Measurements from ENCODE around the gene PRIM1. TPM values are rescaled to one million over a fixed set of nuclear protein-coding genes. Genes with fewer than 3 reads are reported as not detected.
"Not testable (repeated sequence)": the region's sequence is repeated elsewhere in the genome, so short reads cannot be mapped to it uniquely, and the experiment has no call there.

Gene PRIM1
- total RNA-seq (2014; rRNA removed; shearing (Covaris generic)) = 33.6 and 36.5 TPM in 2 replicates
- polyA plus RNA-seq (2015; cell fraction: cytosol; rRNA removed) = 33.7 and 38.2 TPM in 2 replicates
- polyA plus RNA-seq (2015; cell fraction: nucleus; rRNA removed) = 36.3 and 40.1 TPM in 2 replicates

DNA sequence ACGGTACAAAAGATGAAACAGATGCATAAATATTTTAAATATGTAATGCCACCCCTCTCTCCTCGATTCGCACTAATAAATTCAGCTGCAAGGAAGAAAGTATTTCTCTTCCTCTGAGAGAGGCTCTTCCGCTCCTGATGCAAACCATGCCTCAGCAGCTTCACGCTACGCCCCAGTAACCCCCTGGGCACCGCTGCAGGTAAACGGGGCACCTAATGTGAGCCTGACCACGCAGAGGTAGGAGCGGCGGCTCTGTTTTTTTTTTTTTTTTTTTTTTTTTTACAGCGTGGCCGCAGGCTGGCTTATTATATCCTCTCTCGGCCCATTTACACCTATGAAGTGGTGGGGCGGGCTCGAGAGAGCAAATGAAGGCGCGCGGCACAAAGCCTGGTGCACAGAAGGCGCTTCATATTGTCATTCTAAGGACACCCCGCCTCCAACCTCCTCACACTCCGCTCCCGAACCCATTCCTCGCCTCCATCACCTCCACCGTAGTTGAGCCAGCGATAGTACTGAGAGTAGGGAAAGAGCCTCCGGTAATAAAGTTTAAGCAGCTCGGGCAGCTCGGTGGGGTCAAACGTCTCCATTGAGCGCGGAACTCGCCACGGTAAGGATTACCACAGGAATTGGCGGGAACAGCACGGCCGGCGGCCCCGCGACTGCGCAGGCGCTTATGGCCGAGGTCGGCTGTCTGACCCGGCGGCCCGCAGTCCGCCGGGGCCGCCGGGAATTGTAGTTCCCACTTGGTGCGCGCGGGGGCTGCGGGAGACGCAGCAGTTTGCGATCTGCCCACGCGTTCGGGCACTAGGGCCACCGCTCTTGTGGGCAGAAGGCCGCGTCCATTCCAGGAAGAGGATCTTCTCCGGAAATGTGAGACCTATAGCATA lies at the start of gene PRIM1:
Gene PRIM1, minus strand, starts transcription at position 612 of the 887 bp plus-strand sequence. Its CDS starts 25 bp downstream, at position 587.
- peak; percentile 84 for DNase-seq (ENCODE audit: low read depth, low spot score)
- in situ Hi-C loops (cut with HindIII; ENCODE audit: low pct_unique_long_range_greater_than_20kb, low sequenced_read_pairs) = loop anchor here (25.0 kb wide), 1 partner anchor 235 kb away; a partner anchor contains a TSS

DNA sequence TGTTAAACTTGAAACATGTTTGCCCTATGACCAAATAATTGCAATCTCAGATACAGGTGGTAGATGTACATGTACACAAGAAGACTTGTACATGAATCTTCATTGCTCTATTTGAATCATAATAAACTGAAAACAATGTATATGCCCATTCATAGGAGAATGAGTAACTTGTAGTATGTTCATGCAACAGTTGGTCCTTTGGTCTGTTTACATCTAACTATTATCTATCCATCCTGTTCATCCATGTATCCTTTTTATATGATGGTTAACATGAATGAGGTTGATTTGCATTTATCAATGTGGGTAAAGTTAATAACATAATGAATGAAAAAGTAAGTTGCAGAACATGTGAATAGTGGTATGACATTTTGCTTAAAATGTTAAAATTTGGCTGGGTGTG lies 48.1 kb upstream of the PRIM1 start:
- no peak for DNase-seq (ENCODE audit: low read depth, low spot score)
- in situ Hi-C loops (cut with HindIII; ENCODE audit: low pct_unique_long_range_greater_than_20kb, low sequenced_read_pairs) = no loop called here

DNA sequence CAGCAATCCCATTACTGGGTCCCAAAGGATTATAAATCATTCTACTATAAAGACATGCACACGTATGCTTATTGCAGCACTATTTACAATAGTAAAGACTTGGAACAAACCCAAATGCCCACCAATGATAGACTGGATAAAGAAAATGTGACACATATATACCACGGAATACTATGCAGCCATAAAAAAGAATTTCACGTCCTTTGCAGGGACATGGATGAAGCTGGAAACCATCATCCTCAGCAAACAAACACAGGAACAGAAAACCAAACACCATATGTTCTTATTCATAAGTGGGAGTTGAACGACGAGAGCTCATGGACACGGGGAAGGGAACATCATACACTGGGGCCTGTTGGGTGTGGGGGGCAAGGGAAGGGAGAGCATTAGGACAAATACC lies 47.2 kb upstream of the PRIM1 start:
- DNase-seq (ENCODE audit: low read depth, low spot score); in situ Hi-C loops (cut with HindIII; ENCODE audit: low pct_unique_long_range_greater_than_20kb, low sequenced_read_pairs): not testable (repeated sequence)

DNA sequence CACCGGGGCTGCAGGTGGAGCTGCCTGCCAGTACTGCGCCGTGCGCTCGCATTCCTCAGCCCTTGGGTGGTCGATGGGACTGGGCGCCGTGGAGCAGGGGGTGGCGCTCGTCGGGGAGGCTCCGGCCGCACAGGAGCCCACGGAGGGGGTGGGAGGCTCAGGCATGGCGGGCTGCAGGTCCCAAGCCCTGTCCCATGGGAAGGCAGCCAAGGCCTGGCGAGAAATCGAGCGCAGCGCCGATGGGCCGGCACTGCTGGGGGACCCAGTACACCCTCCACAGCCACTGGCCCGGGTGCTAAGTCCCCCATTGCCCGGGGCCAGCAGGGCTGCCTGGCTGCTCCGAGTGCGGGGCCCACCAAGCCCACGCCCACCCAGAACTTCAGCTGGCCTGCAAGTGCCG lies 43.7 kb upstream of the PRIM1 start:
- DNase-seq (ENCODE audit: low read depth, low spot score); in situ Hi-C loops (cut with HindIII; ENCODE audit: low pct_unique_long_range_greater_than_20kb, low sequenced_read_pairs): not testable (repeated sequence)

DNA sequence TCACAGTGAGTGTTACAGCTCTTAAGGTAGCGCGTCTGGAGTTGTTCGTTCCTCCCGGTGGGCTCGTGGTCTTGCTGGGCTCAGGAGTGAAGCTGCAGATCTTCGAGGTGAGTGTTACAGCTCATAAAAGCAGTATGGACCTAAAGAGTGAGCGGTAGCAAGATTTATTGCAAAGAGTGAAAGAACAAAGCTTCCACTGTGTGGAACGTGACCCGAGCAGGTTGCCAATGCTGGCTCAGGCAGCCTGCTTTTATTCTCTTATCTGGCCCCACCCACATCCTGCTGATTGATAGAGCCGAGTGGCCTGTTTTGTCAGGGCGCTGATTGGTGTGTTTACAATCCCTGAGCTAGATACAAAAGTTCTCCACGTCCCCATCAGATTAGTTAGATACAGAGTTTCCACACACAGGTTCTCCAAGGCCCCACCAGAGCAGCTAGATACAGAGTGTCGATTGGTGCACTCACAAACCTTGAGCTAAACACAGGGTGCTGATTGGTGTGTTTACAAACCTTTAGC lies 43.0 kb upstream of the PRIM1 start:
- DNase-seq (ENCODE audit: low read depth, low spot score); in situ Hi-C loops (cut with HindIII; ENCODE audit: low pct_unique_long_range_greater_than_20kb, low sequenced_read_pairs): not testable (repeated sequence)

DNA sequence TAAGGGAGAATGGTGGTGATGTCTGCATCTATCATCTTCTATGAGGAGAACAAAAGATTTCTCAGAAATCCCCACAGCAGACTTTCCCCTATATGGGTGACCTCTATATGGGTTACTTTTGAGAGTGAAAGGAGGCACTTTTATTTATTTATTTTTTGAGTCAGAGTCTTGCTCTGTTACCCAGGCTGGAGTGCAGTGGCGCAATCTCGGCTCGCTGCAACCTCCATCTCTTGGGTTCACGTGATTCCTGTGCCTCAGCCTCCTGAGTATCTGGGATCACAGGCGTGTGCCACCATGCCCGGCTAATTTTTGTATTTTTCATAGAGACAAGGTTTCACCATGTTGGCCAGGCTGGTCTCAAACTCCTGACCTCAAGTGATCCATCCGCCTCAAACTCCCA lies 41.0 kb upstream of the PRIM1 start:
- in situ Hi-C loops (cut with HindIII; ENCODE audit: low pct_unique_long_range_greater_than_20kb, low sequenced_read_pairs); DNase-seq (ENCODE audit: low read depth, low spot score): not testable (repeated sequence)

DNA sequence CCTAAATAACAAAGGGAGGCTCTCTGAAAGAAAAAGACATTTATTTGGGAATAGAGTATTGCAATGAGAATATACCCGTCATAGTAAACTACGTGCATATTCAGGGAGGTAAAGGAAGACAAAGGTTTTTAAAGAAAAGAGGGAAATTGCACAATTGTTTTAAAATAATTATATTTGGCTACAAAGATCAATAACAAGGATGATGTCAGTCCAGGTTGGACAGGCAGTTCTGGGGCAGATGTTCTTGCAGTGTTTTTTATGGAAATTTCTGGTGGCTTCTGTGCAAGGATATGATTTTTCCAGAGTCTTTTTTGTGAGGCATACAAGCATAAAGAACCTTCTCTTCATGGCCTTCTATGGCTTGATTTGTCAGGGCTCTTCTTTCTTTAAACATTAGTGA lies 40.6 kb upstream of the PRIM1 start:
- in situ Hi-C loops (cut with HindIII; ENCODE audit: low pct_unique_long_range_greater_than_20kb, low sequenced_read_pairs) = no loop called here
- no peak for DNase-seq (ENCODE audit: low read depth, low spot score)

DNA sequence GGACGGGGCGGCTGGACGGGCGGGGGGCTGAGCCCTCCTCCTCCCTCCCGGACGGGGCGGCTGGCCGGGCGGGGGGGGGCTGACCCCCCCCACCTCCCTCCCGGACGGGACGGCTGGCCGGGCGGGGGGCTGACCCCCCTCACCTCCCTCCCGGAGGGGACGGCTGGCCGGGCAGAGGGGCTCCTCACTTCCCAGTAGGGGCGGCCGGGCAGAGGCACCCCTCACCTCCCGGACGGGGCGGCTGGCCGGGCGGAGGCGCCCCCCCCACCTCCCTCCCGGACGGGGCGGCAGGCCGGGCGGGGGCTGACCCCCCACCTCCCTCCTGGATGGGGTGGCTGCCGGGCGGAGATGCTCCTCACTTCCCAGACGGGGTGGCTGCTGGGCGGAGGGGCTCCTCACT lies 37.3 kb upstream of the PRIM1 start:
- DNase-seq (ENCODE audit: low read depth, low spot score); in situ Hi-C loops (cut with HindIII; ENCODE audit: low pct_unique_long_range_greater_than_20kb, low sequenced_read_pairs): not testable (repeated sequence)

DNA sequence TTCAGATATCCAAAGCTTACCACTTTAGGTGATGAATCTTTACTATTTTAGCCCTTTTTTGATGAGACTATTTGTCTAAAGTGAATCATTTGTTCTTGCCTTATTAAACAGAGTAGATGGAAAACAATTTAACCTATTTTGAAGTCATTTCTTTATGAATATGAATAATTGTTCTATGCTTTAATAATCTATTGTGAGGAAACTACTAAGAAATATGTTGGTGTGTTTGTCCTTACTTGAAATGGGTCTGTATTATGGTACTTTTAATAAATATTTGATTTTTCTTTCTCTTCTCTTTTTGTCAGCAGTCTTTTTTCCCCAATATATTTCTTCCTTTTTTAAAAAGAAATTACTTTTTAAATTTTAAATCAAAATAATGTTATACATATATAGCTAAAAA lies 35.4 kb upstream of the PRIM1 start:
- in situ Hi-C loops (cut with HindIII; ENCODE audit: low pct_unique_long_range_greater_than_20kb, low sequenced_read_pairs) = no loop called here
- DNase-seq (ENCODE audit: low read depth, low spot score) = no peak

DNA sequence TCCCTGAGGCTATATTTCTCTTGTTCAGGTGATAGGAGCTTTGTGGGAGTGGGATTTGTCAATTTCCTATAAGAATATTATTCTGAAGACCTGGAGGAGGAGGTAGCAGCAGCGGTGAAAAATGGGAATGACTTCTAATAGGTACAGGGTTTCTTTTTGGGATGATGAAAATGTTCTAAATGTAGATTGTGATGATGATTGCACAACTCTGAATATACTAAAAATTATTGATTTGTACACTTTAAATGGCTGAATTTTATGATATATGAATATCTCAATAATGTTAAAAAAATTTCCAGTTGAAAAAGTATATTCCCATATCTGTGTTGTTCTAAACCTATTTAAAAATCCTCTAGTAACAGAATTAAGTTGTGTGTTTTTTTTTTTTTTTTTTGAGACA lies 33.8 kb upstream of the PRIM1 start:
- no peak for DNase-seq (ENCODE audit: low read depth, low spot score)
- in situ Hi-C loops (cut with HindIII; ENCODE audit: low pct_unique_long_range_greater_than_20kb, low sequenced_read_pairs) = no loop called here

DNA sequence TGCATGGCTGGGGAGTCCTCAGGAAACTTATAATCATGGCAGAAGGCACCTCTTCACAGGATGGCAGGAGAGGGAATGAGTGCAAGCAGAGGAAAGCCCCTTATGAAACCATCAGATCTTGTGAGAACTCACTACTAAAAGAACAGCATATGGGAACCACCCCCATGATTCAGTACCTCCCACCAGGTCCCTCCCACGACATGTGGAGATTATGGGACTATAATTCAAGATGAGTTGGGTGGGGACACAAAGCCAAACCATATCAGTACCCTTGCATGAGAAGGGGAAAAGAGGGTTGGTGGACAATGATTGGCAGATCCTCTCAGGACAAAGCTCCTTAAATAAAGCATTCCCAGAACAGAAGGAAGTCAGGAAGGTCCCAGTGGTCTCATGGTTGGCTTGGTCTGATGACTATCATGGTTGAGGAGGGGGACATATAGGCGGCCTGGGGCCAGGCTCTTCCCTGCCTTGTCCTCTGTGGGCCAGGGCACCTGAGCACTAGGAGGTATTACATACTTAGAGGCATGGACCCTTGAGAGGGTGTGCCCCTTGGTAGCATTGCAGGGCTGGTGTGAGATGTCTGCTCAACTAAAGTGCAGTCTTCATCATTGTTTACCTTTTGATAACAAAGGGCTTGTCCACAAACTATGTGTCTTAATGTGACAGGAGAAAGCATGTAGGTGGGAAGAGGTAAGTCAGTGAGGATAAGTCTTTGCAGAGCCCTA lies 33.2 kb upstream of the PRIM1 start:
- DNase-seq (ENCODE audit: low read depth, low spot score) = no peak
- in situ Hi-C loops (cut with HindIII; ENCODE audit: low pct_unique_long_range_greater_than_20kb, low sequenced_read_pairs) = no loop called here

DNA sequence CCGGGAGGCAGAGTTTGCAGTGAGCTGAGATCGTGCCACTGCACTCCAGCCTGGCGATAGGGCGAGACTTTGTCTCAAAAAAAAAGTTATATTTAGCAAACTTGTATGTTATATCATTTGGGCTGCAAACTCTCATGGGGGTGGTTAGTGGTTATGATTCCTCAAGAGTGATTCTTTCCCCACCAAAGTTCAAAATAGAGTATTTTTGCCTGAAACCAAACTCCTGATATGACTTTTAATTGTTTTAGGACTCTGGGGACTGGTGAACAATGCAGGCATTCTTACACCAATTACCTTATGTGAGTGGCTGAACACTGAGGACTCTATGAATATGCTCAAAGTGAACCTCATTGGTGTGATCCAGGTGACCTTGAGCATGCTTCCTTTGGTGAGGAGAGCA lies 29.6 kb upstream of the PRIM1 start:
- in situ Hi-C loops (cut with HindIII; ENCODE audit: low pct_unique_long_range_greater_than_20kb, low sequenced_read_pairs) = no loop called here
- DNase-seq (ENCODE audit: low read depth, low spot score) = peak; percentile 80

DNA sequence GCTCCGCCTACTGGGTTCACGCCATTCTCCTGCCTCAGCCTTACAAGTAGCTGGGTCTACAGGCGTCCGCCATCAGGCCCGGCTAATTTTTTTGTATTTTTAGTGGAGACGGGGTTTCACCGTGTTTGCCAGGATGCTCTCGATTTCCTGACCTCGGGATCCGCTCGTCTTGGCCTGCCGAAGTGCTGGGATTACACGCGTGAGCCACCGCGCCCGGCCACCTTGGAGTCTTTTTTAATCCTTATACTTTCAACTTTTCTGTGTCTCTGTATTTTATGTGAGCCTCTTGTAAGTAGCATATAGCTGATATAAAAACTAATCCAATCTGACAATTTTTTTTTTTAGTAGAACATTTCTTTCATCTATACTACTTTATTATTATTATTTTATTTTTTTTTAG lies 26.6 kb upstream of the PRIM1 start:
- no peak for DNase-seq (ENCODE audit: low read depth, low spot score)
- in situ Hi-C loops (cut with HindIII; ENCODE audit: low pct_unique_long_range_greater_than_20kb, low sequenced_read_pairs) = no loop called here

DNA sequence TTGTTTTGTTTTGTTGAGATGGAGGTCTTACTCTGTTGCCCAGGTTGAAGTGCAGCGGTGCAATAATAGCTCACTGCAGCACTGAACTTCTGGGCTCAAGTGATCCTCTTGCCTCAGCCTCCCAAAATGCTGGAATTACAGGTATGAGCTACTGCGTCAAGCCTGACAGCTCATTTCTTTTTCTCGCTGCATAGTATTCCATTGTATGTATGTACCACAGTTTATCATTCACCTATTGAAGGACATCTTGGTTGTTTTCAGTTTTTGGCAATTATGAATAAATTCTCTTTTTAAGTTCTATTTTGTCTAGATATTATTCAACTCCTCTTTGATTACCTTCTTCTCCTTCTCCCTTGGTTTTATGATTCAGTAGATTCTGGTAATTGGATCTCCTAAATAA lies 24.5 kb upstream of the PRIM1 start:
- DNase-seq (ENCODE audit: low read depth, low spot score) = no peak
- in situ Hi-C loops (cut with HindIII; ENCODE audit: low pct_unique_long_range_greater_than_20kb, low sequenced_read_pairs) = no loop called here

DNA sequence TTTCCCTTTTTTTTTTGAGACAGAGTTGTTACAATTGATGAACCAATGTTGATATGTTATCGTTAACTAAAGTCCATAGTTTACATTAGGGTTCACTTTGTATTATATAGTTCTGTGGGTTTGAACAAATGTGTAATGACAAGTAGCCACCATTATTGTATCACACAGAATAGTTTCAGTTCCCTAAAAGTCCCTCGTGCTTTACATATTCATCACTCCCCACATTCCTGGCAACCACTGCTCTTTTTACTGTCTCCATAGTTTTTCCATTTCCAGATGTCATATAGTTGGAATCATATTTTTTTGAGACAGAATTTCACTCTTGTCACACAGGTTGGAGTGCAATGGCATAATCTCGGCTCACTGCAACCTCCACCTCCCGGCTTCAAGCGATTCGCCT lies 23.5 kb upstream of the PRIM1 start:
- DNase-seq (ENCODE audit: low read depth, low spot score) = no peak
- in situ Hi-C loops (cut with HindIII; ENCODE audit: low pct_unique_long_range_greater_than_20kb, low sequenced_read_pairs) = no loop called here

DNA sequence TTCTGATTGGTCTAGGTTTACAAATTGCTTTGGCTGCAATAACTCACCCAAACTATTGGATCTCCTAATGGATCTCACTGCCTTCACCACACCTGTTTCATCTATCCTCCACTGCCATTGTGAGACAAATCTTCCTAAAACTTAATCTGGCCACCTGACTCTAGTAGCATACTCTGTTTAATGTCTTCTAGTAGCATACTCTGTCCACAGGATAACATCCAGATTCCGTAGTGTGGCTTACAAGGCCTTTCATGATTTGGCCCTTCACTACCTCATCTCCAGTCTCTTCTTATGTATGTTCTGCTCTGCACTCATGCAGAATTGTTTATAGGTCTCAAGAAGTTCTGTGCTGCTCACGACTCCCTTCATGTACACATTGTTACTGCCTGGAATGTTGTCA lies 21.0 kb upstream of the PRIM1 start:
- no peak for DNase-seq (ENCODE audit: low read depth, low spot score)
- in situ Hi-C loops (cut with HindIII; ENCODE audit: low pct_unique_long_range_greater_than_20kb, low sequenced_read_pairs) = loop anchor here (25.0 kb wide), 1 partner anchor 214 kb away; a partner anchor contains a TSS

DNA sequence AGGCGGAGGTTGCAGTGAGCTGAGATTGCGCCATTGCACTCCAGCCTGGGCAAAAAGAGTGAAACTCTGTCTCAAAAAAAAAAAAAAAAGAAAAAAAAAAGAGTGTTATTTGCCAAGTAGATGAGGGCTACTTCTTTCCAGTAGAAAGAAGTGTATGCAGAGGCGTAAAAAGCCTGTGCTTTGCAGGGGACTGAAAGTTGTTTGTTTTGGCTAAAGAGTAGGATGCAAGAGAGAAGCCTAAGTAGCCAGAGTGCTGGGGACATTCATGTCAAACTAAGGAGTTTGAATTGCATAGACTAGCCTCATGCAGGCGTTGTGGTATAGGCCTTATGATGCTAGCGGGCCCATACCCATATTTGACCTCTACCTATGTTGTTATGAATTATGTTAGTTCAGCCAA lies 20.5 kb upstream of the PRIM1 start:
- in situ Hi-C loops (cut with HindIII; ENCODE audit: low pct_unique_long_range_greater_than_20kb, low sequenced_read_pairs) = loop anchor here (25.0 kb wide), 1 partner anchor 215 kb away; a partner anchor contains a TSS
- DNase-seq (ENCODE audit: low read depth, low spot score) = no peak

DNA sequence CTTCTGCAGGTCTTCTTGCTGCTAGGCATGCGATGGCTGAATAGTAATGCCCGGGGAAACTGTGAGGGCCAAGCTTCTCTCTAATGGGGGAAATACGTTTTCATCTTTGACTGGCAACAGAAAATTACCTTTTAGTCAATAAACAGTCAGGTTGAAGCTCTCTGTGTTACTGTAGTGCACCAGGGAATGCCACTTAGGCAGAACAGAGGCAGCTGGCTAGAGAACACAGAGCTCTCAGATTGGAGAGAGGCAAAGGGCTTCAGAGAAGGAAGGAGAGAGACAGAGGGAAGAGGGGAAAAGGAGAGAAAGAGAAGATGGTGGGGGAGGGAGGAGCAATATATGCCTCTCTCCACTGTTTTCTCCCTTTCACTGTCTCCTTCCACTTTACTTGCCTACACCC lies 17.7 kb upstream of the PRIM1 start:
- in situ Hi-C loops (cut with HindIII; ENCODE audit: low pct_unique_long_range_greater_than_20kb, low sequenced_read_pairs) = loop anchor here (25.0 kb wide), 1 partner anchor 217 kb away; a partner anchor contains a TSS

More for the DNA sequence above, 17.7 kb upstream of the PRIM1 start:
- no peak for DNase-seq (ENCODE audit: low read depth, low spot score)
